ENCODE measurements around the gene RIMS4. TPM values are rescaled to one million over a fixed set of nuclear protein-coding genes. Genes with fewer than 3 reads are reported as not detected.
A peak's percentile ranks its signal among the peaks of the same experiment; 100 is the strongest.

Gene RIMS4
- polyA plus RNA-seq, 1 experiment, result not detected

DNA sequence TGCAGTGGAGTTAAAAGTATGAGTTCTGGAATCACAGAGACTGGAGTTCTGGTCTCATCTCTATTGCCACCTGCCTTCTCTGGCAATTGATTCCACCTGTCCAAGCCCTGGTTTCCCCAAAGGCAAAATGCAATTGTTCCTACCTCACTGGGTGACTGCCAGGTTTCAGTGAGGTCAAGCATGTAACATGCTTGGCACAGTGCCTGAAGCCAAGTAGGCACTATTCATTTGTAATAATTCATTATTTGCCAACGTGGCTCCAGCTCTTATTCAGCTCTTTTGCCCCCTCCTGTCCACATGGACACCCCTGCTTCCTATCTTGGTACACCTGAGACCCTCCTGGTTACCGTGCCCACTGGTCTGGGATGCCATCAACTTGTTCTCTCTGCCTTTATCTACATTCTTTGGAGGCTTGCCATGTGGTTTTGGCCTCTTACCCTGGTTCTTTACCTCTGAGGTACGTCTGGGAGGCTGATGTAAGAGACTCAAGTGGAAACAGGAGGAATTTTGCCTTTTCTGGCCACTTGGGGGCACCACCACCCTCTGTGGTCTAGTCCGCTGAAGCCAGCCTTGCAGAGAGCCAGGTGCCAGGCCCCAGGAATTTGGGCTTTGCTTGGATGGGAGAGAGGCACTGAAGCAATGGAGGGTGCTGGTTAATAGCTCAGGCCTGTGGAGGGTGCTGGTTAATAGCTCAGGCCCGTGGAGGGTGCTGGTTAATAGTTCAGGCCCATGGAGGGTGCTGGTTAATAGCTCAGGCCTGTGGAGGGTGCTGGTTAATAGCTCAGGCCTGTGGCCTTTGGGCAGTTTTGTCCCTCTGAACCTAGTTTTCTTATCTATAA, 63.0 kb downstream of the RIMS4 start:
- peaks cover 11% of the 10 kb centered on the region for H3K27me3 ChIP-seq (ENCODE audit: control insufficient read depth, insufficient read depth, low read length)
- no peak overlapping the region for H3K4me3 ChIP-seq (ENCODE audit: low read depth, low read length)
- CTCF ChIA-PET, result interaction anchor here (0.5 to 3.9 kb wide), 40 partner anchors 8 to 1930 kb away, joined by 3 to 28 read pairs (median 4); partner anchors contain the start of gene WFDC10A

DNA sequence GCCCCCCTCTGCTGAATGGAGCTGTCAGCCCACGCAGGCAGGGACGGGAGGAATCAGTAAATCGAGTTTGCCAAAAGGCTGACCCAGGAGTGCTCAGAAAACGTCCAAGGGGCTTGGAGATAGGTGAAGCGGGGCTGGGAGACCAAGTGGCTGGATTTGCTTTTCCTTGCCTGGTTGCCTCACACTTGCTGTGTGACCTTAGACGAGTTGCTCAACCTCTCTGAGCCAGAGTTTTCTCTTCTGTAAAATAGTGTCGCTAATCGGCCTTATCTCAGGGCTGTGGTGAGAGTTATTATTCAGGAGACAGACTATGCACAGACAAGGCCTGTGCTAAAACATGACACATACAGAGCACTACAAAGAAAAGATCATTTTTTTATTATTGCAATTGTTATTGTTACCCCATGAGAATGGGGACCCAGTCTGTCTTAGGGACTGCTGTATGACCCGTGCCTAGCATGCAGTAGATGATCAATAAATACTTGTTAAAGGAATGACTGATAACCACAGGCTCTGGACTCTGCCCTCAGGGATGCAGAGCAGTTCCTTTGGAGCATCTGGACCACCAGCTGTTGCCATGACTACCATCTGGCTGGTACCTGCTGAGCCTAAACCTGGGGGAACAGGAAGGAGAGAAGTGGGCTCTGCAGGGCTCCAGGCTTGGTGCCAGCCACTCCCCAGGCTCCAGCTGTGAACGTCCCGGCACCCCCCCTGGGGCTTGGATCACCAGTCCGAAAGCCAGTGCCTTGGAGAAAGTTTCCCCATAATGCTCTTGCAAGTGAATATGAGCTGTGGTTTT, 63.8 kb downstream of the RIMS4 start:
- H3K4me3 ChIP-seq (ENCODE audit: low read depth, low read length), result peak overlapping the region; percentile 48
- peaks cover 12% of the 10 kb centered on the region for H3K27me3 ChIP-seq (ENCODE audit: control insufficient read depth, insufficient read depth, low read length)
- no peak for DNase-seq (ENCODE audit: low read depth)
- ChIA-PET CTCF (interaction anchor here (0.7 to 3.9 kb wide), 28 partner anchors 9 to 883 kb away, joined by 3 to 28 read pairs (median 3); partner anchors contain the start of gene WFDC10A), POLR2A (no interaction called here)
- TF ChIP-seq, protein P1, sequence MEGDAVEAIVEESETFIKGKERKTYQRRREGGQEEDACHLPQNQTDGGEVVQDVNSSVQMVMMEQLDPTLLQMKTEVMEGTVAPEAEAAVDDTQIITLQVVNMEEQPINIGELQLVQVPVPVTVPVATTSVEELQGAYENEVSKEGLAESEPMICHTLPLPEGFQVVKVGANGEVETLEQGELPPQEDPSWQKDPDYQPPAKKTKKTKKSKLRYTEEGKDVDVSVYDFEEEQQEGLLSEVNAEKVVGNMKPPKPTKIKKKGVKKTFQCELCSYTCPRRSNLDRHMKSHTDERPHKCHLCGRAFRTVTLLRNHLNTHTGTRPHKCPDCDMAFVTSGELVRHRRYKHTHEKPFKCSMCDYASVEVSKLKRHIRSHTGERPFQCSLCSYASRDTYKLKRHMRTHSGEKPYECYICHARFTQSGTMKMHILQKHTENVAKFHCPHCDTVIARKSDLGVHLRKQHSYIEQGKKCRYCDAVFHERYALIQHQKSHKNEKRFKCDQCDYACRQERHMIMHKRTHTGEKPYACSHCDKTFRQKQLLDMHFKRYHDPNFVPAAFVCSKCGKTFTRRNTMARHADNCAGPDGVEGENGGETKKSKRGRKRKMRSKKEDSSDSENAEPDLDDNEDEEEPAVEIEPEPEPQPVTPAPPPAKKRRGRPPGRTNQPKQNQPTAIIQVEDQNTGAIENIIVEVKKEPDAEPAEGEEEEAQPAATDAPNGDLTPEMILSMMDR (IDR thresholded peaks at IDR 0.05; ENCODE audit: insufficient read depth, low read depth, low read length), result no peak
- no peaks in the 10 kb centered on the region for H3K36me3 ChIP-seq (ENCODE audit: control insufficient read depth, insufficient read depth, low read length)

More for the DNA sequence above, 63.0 kb downstream of the RIMS4 start:
- TF ChIP-seq, protein P1 (IDR thresholded peaks at IDR 0.05; ENCODE audit: insufficient read depth, low read depth, low read length), result peak; percentile 81
- H3K36me3 ChIP-seq (ENCODE audit: control insufficient read depth, insufficient read depth, low read length), result no peaks in the 10 kb centered on the region
- POLR2A ChIA-PET, result no interaction called here
- no peak for DNase-seq (ENCODE audit: low read depth)

DNA sequence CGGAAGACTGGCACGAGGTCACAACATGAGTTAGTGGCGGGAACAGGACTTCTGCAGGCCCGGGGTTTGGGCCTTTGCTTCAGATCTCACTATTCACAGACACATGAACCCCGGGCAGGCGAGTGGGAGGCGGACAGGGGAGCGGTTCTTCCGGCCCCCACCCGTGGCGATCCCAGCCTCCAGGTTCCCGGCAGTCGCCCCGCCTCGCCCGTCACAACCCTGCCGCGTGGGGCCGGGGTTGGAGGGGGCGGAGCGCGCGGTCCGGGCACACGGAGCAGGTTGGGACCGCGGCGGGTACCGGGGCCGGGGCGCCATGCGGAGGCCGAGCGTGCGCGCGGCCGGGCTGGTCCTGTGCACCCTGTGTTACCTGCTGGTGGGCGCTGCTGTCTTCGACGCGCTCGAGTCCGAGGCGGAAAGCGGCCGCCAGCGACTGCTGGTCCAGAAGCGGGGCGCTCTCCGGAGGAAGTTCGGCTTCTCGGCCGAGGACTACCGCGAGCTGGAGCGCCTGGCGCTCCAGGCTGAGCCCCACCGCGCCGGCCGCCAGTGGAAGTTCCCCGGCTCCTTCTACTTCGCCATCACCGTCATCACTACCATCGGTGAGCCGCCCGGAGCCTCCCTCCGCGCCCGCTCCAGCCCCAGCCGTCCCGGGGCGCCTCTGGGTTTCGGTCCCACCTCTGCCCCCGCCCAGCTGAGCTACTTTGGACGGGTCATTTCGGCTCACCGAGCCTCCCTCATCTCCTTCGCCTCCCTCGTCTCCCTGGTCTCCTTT, 64.6 kb downstream of the RIMS4 start, which contains the start of gene KCNK15:
TSS of gene KCNK15 (plus strand) at position 268 of the 769 bp plus-strand sequence. CDS start at position 314, 46 bp downstream.
- Histone ChIP-seq H3K36me3 (ENCODE audit: control insufficient read depth, insufficient read depth, low read length) (no peaks in the 10 kb centered on the region), H3K27me3 (ENCODE audit: control insufficient read depth, insufficient read depth, low read length) (peaks cover 12% of the 10 kb centered on the region), H3K4me3 (ENCODE audit: low read depth, low read length) (peak within 1 kb of the TSS; percentile 48)
- ChIA-PET CTCF (interaction anchor here (0.7 to 3.9 kb wide), 11 partner anchors 8 to 121 kb away, joined by 3 to 28 read pairs (median 6); no protein-coding TSS in a partner anchor), POLR2A (no interaction called here)
- DNase-seq (ENCODE audit: low read depth), result no peak
- TF ChIP-seq, protein P1 (IDR thresholded peaks at IDR 0.05; ENCODE audit: insufficient read depth, low read depth, low read length), result no peak

DNA sequence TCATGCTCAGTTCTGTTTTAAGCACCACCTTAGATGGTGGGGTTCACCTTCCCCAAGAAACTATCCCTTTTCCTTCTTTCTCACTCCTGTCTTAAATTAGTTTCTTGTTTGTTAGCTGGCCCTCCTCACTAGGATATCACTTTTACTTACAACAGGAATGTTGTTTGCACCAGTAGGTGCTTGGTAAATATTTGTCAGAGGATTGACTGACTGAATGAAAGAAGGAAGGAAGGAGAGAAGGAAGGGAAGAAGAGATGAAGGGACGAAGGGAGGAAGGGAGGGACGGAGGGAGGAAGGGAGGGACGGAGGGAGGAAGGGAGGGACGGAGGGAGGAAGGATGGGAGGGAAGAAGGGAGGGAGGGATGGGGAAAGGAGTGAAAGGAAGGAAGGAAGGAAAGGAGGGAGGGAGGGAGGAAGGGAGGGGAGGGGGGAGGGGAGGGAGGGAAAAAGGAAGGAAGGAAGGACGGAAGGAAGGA, 65.2 kb downstream of the RIMS4 start:
- DNase-seq (ENCODE audit: low read depth), result no peak
- POLR2A ChIA-PET, result interaction anchor here (0.7 kb wide), 1 partner anchor 56 kb away, joined by 4 read pairs; no protein-coding TSS in a partner anchor
- TF ChIP-seq, protein P1 (IDR thresholded peaks at IDR 0.05; ENCODE audit: insufficient read depth, low read depth, low read length), result no peak
- peak overlapping the region; percentile 48 for H3K4me3 ChIP-seq (ENCODE audit: low read depth, low read length)
- CTCF ChIA-PET, result interaction anchor here (0.9 to 3.9 kb wide), 5 partner anchors 7 to 122 kb away, joined by 3 to 21 read pairs (median 3); no protein-coding TSS in a partner anchor
- H3K36me3 ChIP-seq (ENCODE audit: control insufficient read depth, insufficient read depth, low read length), result no peaks in the 10 kb centered on the region
- peaks cover 13% of the 10 kb centered on the region for H3K27me3 ChIP-seq (ENCODE audit: control insufficient read depth, insufficient read depth, low read length)
